Right lobe of liver (tissue), 6 donors: Measurements from ENCODE around the gene NSRP1. TPM values are rescaled to one million over a fixed set of nuclear protein-coding genes. Genes with fewer than 3 reads are reported as not detected.
A peak's percentile ranks its signal among the peaks of the same experiment; 100 is the strongest.

Experiments used
- ATAC-seq, 4 donors: fragments of 200-7000 bp; cut with Tn5 transposase; one replicate each; pipeline ENCODE4 v1.9.1; 2020; ENCODE audit warnings: mild to moderate bottlenecking in 4 of 4, moderate library complexity in 4 of 4
- DNase-seq, 3 donors: peaks; one replicate each; pipeline ENCODE4 v3.0.0-alpha.2; 2020
- H3K27ac ChIP-seq, 3 donors: fragments of 200-600 bp; one replicate each; pipeline ENCODE4 v1.8.0; 2022
- H3K27me3 ChIP-seq, 2 donors: fragments of 200-600 bp; one replicate each; pipeline ENCODE4 v1.8.0; 2022
- H3K36me3 ChIP-seq, 4 donors: fragments of 200-600 bp; sonication (generic) in 1 of 4; one replicate each; pipeline versions ENCODE4 v1.5.1 to v1.8.0; 2017 to 2022; ENCODE audit warnings: control low read depth in 1 of 4
- H3K4me1 ChIP-seq, 4 donors: fragments of 200-600 bp; sonication (generic) in 1 of 4; one replicate each; pipeline versions ENCODE4 v1.5.1 to v1.8.0; 2017 to 2022; ENCODE audit warnings: control low read depth in 1 of 4
- H3K4me3 ChIP-seq, 3 donors: fragments of 200-600 bp; one replicate each; pipeline ENCODE4 v1.8.0; 2022
- H3K9me3 ChIP-seq, 4 donors: fragments of 200-600 bp; sonication (generic) in 1 of 4; one replicate each; pipeline versions ENCODE4 v1.5.1 to v1.8.0; 2017 to 2022; ENCODE audit warnings: control low read depth in 1 of 4
- CTCF ChIP-seq, 4 donors: fragments of 200-600 bp in 3 of 4; fragments of 450-650 bp in 1 of 4; IDR thresholded peaks; one replicate each; pipeline versions ENCODE4 v1.5.1 to v1.8.0; 2016 to 2022; ENCODE audit warnings: antibody characterized with exemption in 4 of 4, mild to moderate bottlenecking in 2 of 4
- POLR2A ChIP-seq: fragments of 450-650 bp; IDR thresholded peaks from one replicate; pipeline ENCODE4 v1.6.1; 2017; ENCODE audit warnings: antibody characterized with exemption, mild to moderate bottlenecking
- WGBS: methylation state at CpG from one replicate; pipeline ENCODE4 v1.1.6; 2018; ENCODE audit warnings: low coverage, low lambda C conversion rate; ENCODE audit not compliant: insufficient coverage; ENCODE audit errors: missing lambda C conversion rate; 5-methylcytosine and 5-hydroxymethylcytosine counted together
- intact Hi-C, 2 donors: fragments of 100-400 bp; cut with DNase I; formaldehyde crosslinking; loops; one replicate each; pipeline versions ENCODE4 v1.11.2 to v1.14.1; 2022
- total RNA-seq, 6 experiments: library from RNA; depleted of rRNA in 2 of 6; stranded (reverse); fragments of >200 nt in 2 of 6; fragmentation: NEBNext Ultra II Directional in 3 of 6; extraction: Animal tissue kit (Norgen Biotek cat#: 25700) in 3 of 6; gene quantifications; one replicate each; pipeline versions ENCODE4 v1.1.0 to v1.2.4, GENCODE V29; 2016 to 2023
- donor health status: DM: no; HTN: yes; CAD: no.
- donor health status: DM: no; HTN: no; CAD: no.
- donor health status: DM: no; HTN: no; CAD: no.
- donor health status: DM: no; HTN: yes; CAD: no.
- donor health status: DM: no; HTN: yes; CAD: no.

NSRP1 gene
- total RNA-seq, 6 experiments from 2014 or later, result 5.8 to 11.7 (median 8.1) TPM

GRCh38 chr17:30092886-30093285, 23.7 kb upstream of the NSRP1 start:
- no peak overlapping the region for H3K4me3 ChIP-seq
- no peak overlapping the region for H3K27ac ChIP-seq
- ATAC-seq (no peak), DNase-seq (no peak)
- peaks cover 0 to 3% (median 0%) of the 10 kb centered on the region in 4 donors for H3K4me1 ChIP-seq
- intact Hi-C loops, result no loop called here
- H3K36me3 ChIP-seq, result no peaks in the 10 kb centered on the region
- TF ChIP-seq CTCF (IDR thresholded peaks at IDR 0.05), result no peak
- no peak for TF ChIP-seq POLR2A
- H3K9me3 ChIP-seq, result no peaks in the 10 kb centered on the region
- no peaks in the 10 kb centered on the region for H3K27me3 ChIP-seq

GRCh38 chr17:30093463-30094147, 23.0 kb upstream of the NSRP1 start:
- Histone ChIP-seq H3K27me3 (no peaks in the 10 kb centered on the region), H3K4me3 (no peak overlapping the region), H3K27ac (no peak overlapping the region), H3K4me1 (peaks cover 0 to 3% (median 0%) of the 10 kb centered on the region in 4 donors), H3K9me3 (no peaks in the 10 kb centered on the region), H3K36me3 (no peaks in the 10 kb centered on the region)
- TF ChIP-seq CTCF (IDR thresholded peaks at IDR 0.05) (peak; percentile 66 to 81 (median 76)), POLR2A (no peak)
- 14% methylated on average over 12 of the region's 12 CpGs for WGBS
- ATAC-seq (peak; percentile 80 to 88 (median 82)), DNase-seq (no peak)
- intact Hi-C loops, result no loop called here

GRCh38 chr17:30095507-30096244, 20.9 kb upstream of the NSRP1 start:
- Histone ChIP-seq H3K4me1 (peaks cover 0 to 3% (median 0%) of the 10 kb centered on the region in 4 donors), H3K9me3 (no peaks in the 10 kb centered on the region), H3K4me3 (no peak overlapping the region), H3K27me3 (no peaks in the 10 kb centered on the region), H3K36me3 (no peaks in the 10 kb centered on the region), H3K27ac (no peak overlapping the region)
- ATAC-seq, result peak; percentile 33 to 80 (median 61)
- WGBS, result 41% methylated on average over 3 of the region's 4 CpGs
- DNase-seq, result no peak
- TF ChIP-seq CTCF (IDR thresholded peaks at IDR 0.05), result peak; percentile 30 to 55 (median 46)
- TF ChIP-seq POLR2A, result no peak
- intact Hi-C loops, result no loop called here

- no peak for ATAC-seq
- Histone ChIP-seq H3K4me3 (no peak overlapping the region), H3K4me1 (no peaks in the 10 kb centered on the region), H3K36me3 (no peaks in the 10 kb centered on the region), H3K27ac (no peak overlapping the region), H3K27me3 (no peaks in the 10 kb centered on the region), H3K9me3 (no peaks in the 10 kb centered on the region)
- TF ChIP-seq CTCF (IDR thresholded peaks at IDR 0.05) (no peak), POLR2A (no peak)
- intact Hi-C loops, result no loop called here
- WGBS, result 32% methylated on average over 4 of the region's 4 CpGs
- DNase-seq, result no peak
Observed at GRCh38 chr17:30101686-30102390, 14.8 kb upstream of the NSRP1 start.
